Measurements from ENCODE around the gene FBXW9. TPM values are rescaled to one million over a fixed set of nuclear protein-coding genes. Genes with fewer than 3 reads are reported as not detected.
A peak's percentile ranks its signal among the peaks of the same experiment; 100 is the strongest.
"Not testable (repeated sequence)": the region's sequence is repeated elsewhere in the genome, so short reads cannot be mapped to it uniquely, and the experiment has no call there.

The FBXW9 gene
- total RNA-seq, 1 donor from 2014 or later, result 7.6 TPM

DNA sequence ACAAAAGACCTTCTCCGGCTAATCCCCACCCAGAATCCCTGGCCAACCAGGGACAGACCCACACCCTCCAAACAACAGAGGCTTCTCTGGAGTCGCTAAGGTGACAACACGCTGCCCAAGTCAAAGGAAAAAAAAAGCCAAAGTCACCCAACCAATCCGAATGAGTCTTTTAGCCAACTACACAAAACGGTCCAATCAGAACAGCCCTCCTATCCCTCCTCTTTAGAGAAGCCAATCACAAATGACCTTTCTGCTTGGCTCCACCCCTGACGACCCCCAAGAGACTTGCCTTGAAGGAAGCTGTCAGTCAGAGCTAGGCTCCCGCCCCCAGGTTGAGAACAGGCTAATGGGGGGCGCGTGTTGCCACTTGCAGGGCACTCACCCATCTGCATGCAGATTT is 6.6 kb upstream of the FBXW9 start:
- Histone ChIP-seq H3K4me3 (no peak overlapping the region), H3K9me3 (no peaks in the 10 kb centered on the region), H3K27me3 (no peaks in the 10 kb centered on the region), H3K4me1 (no peaks in the 10 kb centered on the region), H3K27ac (no peak overlapping the region), H3K36me3 (peaks cover 79 to 82% of the 10 kb centered on the region in 2 donors)
- intact Hi-C loops (cut with DNase I), result no loop called here
- DNase-seq (ENCODE audit: low spot score in 2 of 2), result no peak
- TF ChIP-seq, protein P1, sequence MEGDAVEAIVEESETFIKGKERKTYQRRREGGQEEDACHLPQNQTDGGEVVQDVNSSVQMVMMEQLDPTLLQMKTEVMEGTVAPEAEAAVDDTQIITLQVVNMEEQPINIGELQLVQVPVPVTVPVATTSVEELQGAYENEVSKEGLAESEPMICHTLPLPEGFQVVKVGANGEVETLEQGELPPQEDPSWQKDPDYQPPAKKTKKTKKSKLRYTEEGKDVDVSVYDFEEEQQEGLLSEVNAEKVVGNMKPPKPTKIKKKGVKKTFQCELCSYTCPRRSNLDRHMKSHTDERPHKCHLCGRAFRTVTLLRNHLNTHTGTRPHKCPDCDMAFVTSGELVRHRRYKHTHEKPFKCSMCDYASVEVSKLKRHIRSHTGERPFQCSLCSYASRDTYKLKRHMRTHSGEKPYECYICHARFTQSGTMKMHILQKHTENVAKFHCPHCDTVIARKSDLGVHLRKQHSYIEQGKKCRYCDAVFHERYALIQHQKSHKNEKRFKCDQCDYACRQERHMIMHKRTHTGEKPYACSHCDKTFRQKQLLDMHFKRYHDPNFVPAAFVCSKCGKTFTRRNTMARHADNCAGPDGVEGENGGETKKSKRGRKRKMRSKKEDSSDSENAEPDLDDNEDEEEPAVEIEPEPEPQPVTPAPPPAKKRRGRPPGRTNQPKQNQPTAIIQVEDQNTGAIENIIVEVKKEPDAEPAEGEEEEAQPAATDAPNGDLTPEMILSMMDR (IDR thresholded peaks at IDR 0.05), result no peak

DNA sequence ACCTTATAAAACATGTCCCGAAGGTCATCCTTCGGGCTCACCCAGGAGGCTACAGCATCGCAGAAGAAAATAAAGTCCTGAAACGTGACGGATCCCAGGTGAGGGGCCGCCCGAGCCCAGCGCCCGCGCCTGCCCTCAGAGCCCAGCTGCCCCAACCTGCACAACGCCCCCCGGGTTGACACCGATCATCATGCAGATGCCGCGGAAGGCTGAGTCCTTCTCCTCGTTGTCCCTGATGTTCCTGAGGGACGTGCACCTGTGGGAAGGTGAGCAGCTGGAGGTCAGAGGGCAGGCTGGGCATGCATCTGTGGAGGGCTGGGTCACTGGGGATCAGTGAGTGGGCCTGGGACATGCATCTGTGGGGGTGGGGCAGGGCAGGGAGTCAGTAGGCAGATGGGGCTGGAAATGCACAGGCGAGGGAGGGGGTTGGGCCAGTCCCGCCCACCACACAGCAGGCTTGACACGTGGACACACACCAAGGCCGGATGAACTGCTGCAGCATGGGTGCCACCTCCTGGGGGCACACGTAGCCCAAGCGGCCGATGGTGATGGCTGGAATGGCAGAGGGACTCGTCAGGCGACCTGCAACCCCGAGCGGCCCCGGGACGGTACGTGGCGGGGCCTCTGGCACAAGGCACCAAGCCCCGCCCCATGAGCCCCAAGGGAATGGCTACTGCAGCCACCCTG is 5.3 kb upstream of the FBXW9 start:
- intact Hi-C loops (cut with DNase I), result no loop called here
- Histone ChIP-seq H3K9me3 (no peaks in the 10 kb centered on the region), H3K4me1 (peaks cover 0 to 4% of the 10 kb centered on the region in 2 donors), H3K4me3 (no peak overlapping the region), H3K27me3 (no peaks in the 10 kb centered on the region), H3K27ac (no peak overlapping the region), H3K36me3 (peaks cover 66 to 69% of the 10 kb centered on the region in 2 donors)
- DNase-seq (ENCODE audit: low spot score in 2 of 2), result no peak
- TF ChIP-seq, protein P1 (IDR thresholded peaks at IDR 0.05), result no peak

GRCh38 chr19:12698138-12698537 is 1.7 kb upstream of the FBXW9 start:
- peaks cover 30 to 33% of the 10 kb centered on the region in 2 donors for H3K36me3 ChIP-seq
- DNase-seq (ENCODE audit: low spot score in 2 of 2), result no peak
- intact Hi-C loops (cut with DNase I), result no loop called here

GRCh38 chr19:12697425-12697824 is 994 bp upstream of the FBXW9 start:
- not testable (repeated sequence) for H3K27ac ChIP-seq; H3K27me3 ChIP-seq; H3K9me3 ChIP-seq; H3K4me3 ChIP-seq; DNase-seq (ENCODE audit: low spot score in 2 of 2)
- intact Hi-C loops (cut with DNase I), result loop anchor here (2.0 kb wide), 1 partner anchor 25 kb away; the partner anchor contains the start of gene TNPO2
- H3K36me3 ChIP-seq, result peaks cover 23 to 25% of the 10 kb centered on the region in 2 donors
- peaks cover 5 to 13% of the 10 kb centered on the region in 2 donors for H3K4me1 ChIP-seq

More at GRCh38 chr19:12698138-12698537, 1.7 kb upstream of the FBXW9 start:
- no peak overlapping the region for H3K27ac ChIP-seq
- no peak overlapping the region for H3K4me3 ChIP-seq
- TF ChIP-seq, protein P1 (IDR thresholded peaks at IDR 0.05), result no peak
- H3K4me1 ChIP-seq, result peaks cover 5 to 13% of the 10 kb centered on the region in 2 donors
- H3K27me3 ChIP-seq, result no peaks in the 10 kb centered on the region
- no peaks in the 10 kb centered on the region for H3K9me3 ChIP-seq

- H3K27ac ChIP-seq, result peak overlapping the region; percentile 87 to 92
- intact Hi-C loops (cut with DNase I), result loop anchor here (2.0 kb wide), 1 partner anchor 27 kb away; the partner anchor contains the start of gene TNPO2
- no peaks in the 10 kb centered on the region for H3K9me3 ChIP-seq
These were observed 450 bp downstream of the FBXW9 start for GRCh38 chr19:12695997-12696365.

GRCh38 chr19:12695514-12695913 is 917 bp downstream of the FBXW9 start:
- intact Hi-C loops (cut with DNase I), result no loop called here
- Histone ChIP-seq H3K4me1 (peaks cover 5 to 13% of the 10 kb centered on the region in 2 donors), H3K27me3 (no peaks in the 10 kb centered on the region), H3K36me3 (peaks cover 4 to 6% of the 10 kb centered on the region in 2 donors), H3K4me3 (peak overlapping the region; percentile 91 to 96), H3K27ac (no peak overlapping the region), H3K9me3 (no peaks in the 10 kb centered on the region)
- TF ChIP-seq, protein P1 (IDR thresholded peaks at IDR 0.05), result no peak
- DNase-seq (ENCODE audit: low spot score in 2 of 2), result no peak

More at GRCh38 chr19:12695997-12696365, 450 bp downstream of the FBXW9 start:
- Histone ChIP-seq H3K27me3 (no peaks in the 10 kb centered on the region), H3K36me3 (peaks cover 9 to 11% of the 10 kb centered on the region in 2 donors), H3K4me1 (peaks cover 5 to 13% of the 10 kb centered on the region in 2 donors), H3K4me3 (peak overlapping the region; percentile 91 to 96)
- no peak for DNase-seq (ENCODE audit: low spot score in 2 of 2)
- TF ChIP-seq, protein P1 (IDR thresholded peaks at IDR 0.05), result no peak

Data from ascending aorta (tissue), 2 donors.